HEK293 (cell line): ENCODE data around the gene RGS9BP.

Source experiments
- BCL11A ChIP-seq: fragments of 450-650 bp; formaldehyde crosslinking; IDR thresholded peaks from 2 replicates; pipeline ENCODE4 v1.5.1; 2016; ENCODE audit warnings: low read depth, missing biosample characterization, missing genetic modification characterization
- TCF7L2 ChIP-seq: IDR thresholded peaks from 2 replicates; pipeline ENCODE4 v1.6.1; 2011; ENCODE audit warnings: low read depth, mild to moderate bottlenecking, inconsistent platforms, low read length, moderate library complexity, borderline replicate concordance
- YY2 ChIP-seq: fragments of 450-650 bp; formaldehyde crosslinking; IDR thresholded peaks from 2 replicates; pipeline ENCODE4 v1.5.1; 2016; ENCODE audit warnings: missing biosample characterization, missing genetic modification characterization
- ZBTB1 ChIP-seq: fragments of 450-650 bp; formaldehyde crosslinking; IDR thresholded peaks from 2 replicates; pipeline ENCODE4 v1.5.1; 2016; ENCODE audit warnings: missing biosample characterization, missing genetic modification characterization
- ZNF140 ChIP-seq: fragments of 450-650 bp; formaldehyde crosslinking; IDR thresholded peaks from 2 replicates; pipeline ENCODE4 v1.5.1; 2016; ENCODE audit warnings: missing biosample characterization, missing genetic modification characterization
- ZNF510 ChIP-seq: fragments of 450-650 bp; formaldehyde crosslinking; IDR thresholded peaks from 2 replicates; pipeline ENCODE4 v1.5.1; 2018; ENCODE audit warnings: mild to moderate bottlenecking, missing genetic modification characterization, missing biosample characterization; ENCODE audit not compliant: insufficient replicate concordance
- ZSCAN30 ChIP-seq: fragments of 450-650 bp; IDR thresholded peaks from 2 replicates; pipeline ENCODE4 v1.5.1; 2018; ENCODE audit warnings: missing biosample characterization, mild to moderate bottlenecking, missing genetic modification characterization, moderate library complexity
- TF ChIP-seq, protein P1 (sequence below): fragments of 450-650 bp; formaldehyde crosslinking; IDR thresholded peaks from 2 replicates; pipeline ENCODE4 v1.5.1; 2016; ENCODE audit warnings: missing biosample characterization, missing genetic modification characterization
- TF ChIP-seq, protein P2 (sequence below): fragments of 450-650 bp; formaldehyde crosslinking; IDR thresholded peaks from 2 replicates; pipeline ENCODE4 v1.5.1; 2016; ENCODE audit warnings: missing biosample characterization, missing genetic modification characterization
- TF ChIP-seq, protein P3 (sequence below): fragments of 450-650 bp; formaldehyde crosslinking; IDR thresholded peaks from 2 replicates; pipeline ENCODE4 v1.5.1; 2016; ENCODE audit warnings: missing biosample characterization, missing genetic modification characterization
- TF ChIP-seq, protein P4 (sequence below): fragments of 450-650 bp; formaldehyde crosslinking; conservative IDR thresholded peaks from 2 replicates; pipeline ENCODE4 v1.5.1; 2016; ENCODE audit warnings: low read depth, missing biosample characterization, missing genetic modification characterization
- TF ChIP-seq, protein P5 (sequence below): fragments of 450-650 bp; formaldehyde crosslinking; IDR thresholded peaks from 2 replicates; pipeline ENCODE4 v1.5.1; 2016; ENCODE audit warnings: missing biosample characterization, missing genetic modification characterization

DNA sequence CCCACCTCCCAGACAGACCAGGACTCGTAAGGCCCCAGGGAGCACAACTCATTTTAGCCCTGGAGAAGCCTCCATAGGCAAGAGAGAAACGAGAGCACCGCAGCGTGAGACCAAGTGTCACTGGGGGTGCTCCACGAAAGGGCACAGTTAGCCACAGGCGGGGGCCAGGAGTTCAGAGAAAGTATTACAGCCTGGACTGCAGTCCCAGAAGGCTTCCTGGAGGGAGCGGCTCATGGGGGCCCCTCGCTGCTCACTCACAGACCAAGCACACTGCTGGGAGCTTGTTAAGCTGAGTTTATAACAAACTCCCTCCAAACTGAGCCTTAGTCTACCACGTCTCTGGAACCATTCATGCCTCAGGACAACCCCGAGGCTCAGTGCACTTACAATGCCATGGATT lies 17.1 kb upstream of the RGS9BP start:
- TF ChIP-seq YY2 (tag by site-specific recombination): no peak
- TF ChIP-seq, protein P1, sequence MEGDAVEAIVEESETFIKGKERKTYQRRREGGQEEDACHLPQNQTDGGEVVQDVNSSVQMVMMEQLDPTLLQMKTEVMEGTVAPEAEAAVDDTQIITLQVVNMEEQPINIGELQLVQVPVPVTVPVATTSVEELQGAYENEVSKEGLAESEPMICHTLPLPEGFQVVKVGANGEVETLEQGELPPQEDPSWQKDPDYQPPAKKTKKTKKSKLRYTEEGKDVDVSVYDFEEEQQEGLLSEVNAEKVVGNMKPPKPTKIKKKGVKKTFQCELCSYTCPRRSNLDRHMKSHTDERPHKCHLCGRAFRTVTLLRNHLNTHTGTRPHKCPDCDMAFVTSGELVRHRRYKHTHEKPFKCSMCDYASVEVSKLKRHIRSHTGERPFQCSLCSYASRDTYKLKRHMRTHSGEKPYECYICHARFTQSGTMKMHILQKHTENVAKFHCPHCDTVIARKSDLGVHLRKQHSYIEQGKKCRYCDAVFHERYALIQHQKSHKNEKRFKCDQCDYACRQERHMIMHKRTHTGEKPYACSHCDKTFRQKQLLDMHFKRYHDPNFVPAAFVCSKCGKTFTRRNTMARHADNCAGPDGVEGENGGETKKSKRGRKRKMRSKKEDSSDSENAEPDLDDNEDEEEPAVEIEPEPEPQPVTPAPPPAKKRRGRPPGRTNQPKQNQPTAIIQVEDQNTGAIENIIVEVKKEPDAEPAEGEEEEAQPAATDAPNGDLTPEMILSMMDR (tag by site-specific recombination): no peak
- no peak for TF ChIP-seq ZNF510
- no peak for TF ChIP-seq ZNF140 (tag by site-specific recombination)
- TF ChIP-seq, protein P2, sequence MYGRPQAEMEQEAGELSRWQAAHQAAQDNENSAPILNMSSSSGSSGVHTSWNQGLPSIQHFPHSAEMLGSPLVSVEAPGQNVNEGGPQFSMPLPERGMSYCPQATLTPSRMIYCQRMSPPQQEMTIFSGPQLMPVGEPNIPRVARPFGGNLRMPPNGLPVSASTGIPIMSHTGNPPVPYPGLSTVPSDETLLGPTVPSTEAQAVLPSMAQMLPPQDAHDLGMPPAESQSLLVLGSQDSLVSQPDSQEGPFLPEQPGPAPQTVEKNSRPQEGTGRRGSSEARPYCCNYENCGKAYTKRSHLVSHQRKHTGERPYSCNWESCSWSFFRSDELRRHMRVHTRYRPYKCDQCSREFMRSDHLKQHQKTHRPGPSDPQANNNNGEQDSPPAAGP (tag by site-specific recombination): no peak
- TF ChIP-seq, protein P3, sequence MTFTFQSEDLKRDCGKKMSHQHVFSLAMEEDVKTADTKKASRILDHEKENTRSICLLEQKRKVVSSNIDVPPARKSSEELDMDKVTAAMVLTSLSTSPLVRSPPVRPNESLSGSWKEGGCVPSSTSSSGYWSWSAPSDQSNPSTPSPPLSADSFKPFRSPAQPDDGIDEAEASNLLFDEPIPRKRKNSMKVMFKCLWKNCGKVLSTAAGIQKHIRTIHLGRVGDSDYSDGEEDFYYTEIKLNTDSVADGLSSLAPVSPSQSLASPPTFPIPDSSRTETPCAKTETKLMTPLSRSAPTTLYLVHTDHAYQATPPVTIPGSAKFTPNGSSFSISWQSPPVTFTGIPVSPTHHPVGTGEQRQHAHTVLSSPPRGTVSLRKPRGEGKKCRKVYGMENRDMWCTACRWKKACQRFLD (tag by site-specific recombination): no peak
- TF ChIP-seq TCF7L2: no peak
- TF ChIP-seq, protein P4, sequence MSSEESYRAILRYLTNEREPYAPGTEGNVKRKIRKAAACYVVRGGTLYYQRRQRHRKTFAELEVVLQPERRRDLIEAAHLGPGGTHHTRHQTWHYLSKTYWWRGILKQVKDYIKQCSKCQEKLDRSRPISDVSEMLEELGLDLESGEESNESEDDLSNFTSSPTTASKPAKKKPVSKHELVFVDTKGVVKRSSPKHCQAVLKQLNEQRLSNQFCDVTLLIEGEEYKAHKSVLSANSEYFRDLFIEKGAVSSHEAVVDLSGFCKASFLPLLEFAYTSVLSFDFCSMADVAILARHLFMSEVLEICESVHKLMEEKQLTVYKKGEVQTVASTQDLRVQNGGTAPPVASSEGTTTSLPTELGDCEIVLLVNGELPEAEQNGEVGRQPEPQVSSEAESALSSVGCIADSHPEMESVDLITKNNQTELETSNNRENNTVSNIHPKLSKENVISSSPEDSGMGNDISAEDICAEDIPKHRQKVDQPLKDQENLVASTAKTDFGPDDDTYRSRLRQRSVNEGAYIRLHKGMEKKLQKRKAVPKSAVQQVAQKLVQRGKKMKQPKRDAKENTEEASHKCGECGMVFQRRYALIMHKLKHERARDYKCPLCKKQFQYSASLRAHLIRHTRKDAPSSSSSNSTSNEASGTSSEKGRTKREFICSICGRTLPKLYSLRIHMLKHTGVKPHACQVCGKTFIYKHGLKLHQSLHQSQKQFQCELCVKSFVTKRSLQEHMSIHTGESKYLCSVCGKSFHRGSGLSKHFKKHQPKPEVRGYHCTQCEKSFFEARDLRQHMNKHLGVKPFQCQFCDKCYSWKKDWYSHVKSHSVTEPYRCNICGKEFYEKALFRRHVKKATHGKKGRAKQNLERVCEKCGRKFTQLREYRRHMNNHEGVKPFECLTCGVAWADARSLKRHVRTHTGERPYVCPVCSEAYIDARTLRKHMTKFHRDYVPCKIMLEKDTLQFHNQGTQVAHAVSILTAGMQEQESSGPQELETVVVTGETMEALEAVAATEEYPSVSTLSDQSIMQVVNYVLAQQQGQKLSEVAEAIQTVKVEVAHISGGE (tag by site-specific recombination): no peak
- TF ChIP-seq BCL11A: no peak
- no peak for TF ChIP-seq ZSCAN30 (tag by site-specific recombination)
- no peak for TF ChIP-seq ZBTB1 (tag by site-specific recombination)
- TF ChIP-seq, protein P5, sequence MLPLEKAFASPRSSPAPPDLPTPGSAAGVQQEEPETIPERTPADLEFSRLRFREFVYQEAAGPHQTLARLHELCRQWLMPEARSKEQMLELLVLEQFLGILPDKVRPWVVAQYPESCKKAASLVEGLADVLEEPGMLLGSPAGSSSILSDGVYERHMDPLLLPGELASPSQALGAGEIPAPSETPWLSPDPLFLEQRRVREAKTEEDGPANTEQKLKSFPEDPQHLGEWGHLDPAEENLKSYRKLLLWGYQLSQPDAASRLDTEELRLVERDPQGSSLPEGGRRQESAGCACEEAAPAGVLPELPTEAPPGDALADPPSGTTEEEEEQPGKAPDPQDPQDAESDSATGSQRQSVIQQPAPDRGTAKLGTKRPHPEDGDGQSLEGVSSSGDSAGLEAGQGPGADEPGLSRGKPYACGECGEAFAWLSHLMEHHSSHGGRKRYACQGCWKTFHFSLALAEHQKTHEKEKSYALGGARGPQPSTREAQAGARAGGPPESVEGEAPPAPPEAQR (tag by site-specific recombination): no peak
